Measurements from ENCODE around the gene ELF5. TPM values are rescaled to one million over a fixed set of nuclear protein-coding genes. Genes with fewer than 3 reads are reported as not detected.

Gene ELF5
- total and polyA plus RNA-seq, 4 donors: 0.06 to 0.37 (median 0.08) TPM; not detected in 1

- H3K4me1 ChIP-seq (ENCODE audit: control insufficient read depth in 4 of 4, insufficient read depth in 4 of 4, low read length in 3 of 4): no peaks in the 10 kb centered on the region
- H3K36me3 ChIP-seq (ENCODE audit: control insufficient read depth in 4 of 4, insufficient read depth in 3 of 4, low read depth in 1 of 4, low read length in 3 of 4): no peaks in the 10 kb centered on the region
- WGBS: 46% methylated on average over 1 of the region's 1 CpG
- no peaks in the 10 kb centered on the region for H3K27me3 ChIP-seq (ENCODE audit: control insufficient read depth in 4 of 4, insufficient read depth in 4 of 4, low read length in 3 of 4)
- DNase-seq (ENCODE audit: low spot score): no peak
- H3K9ac ChIP-seq (ENCODE audit: low read depth in 1 of 2, low read length in 2 of 2): no peak overlapping the region
- no peaks in the 10 kb centered on the region for H3K9me3 ChIP-seq (ENCODE audit: control insufficient read depth in 4 of 4, low read length in 3 of 4)
- TF ChIP-seq JUND (IDR thresholded peaks at IDR 0.05): no peak
- no peak for TF ChIP-seq SP1 (IDR thresholded peaks at IDR 0.05)
- no peak for TF ChIP-seq FOXA2 (IDR thresholded peaks at IDR 0.05)
- no peak for TF ChIP-seq ZBTB33 (IDR thresholded peaks at IDR 0.05)
- no peak for TF ChIP-seq RAD21 (IDR thresholded peaks at IDR 0.05)
- no peak for TF ChIP-seq HNF4A (conservative IDR thresholded peaks at IDR 0.05)
- TF ChIP-seq CTCF (IDR thresholded peaks at IDR 0.05; ENCODE audit: low read depth, low read length, missing input control): no peak
- no peak for TF ChIP-seq NR2F2 (IDR thresholded peaks at IDR 0.05)
- no peak for TF ChIP-seq HNF4G (IDR thresholded peaks at IDR 0.05)
- H3K27ac ChIP-seq (ENCODE audit: low read depth in 1 of 2, low read length in 2 of 2): no peak overlapping the region
- no peak overlapping the region for H3K4me3 ChIP-seq (ENCODE audit: low read depth in 1 of 3, low read length in 3 of 3)
These were observed 44.6 kb upstream of the ELF5 start for GRCh38 chr11:34558211-34558610.

GRCh38 chr11:34552270-34552669 is 38.7 kb upstream of the ELF5 start:
- no peak overlapping the region for H3K4me3 ChIP-seq (ENCODE audit: low read depth in 1 of 3, low read length in 3 of 3)
- no peak for DNase-seq (ENCODE audit: low spot score)
- TF ChIP-seq JUND (IDR thresholded peaks at IDR 0.05): no peak
- TF ChIP-seq EGR1 (IDR thresholded peaks at IDR 0.05; ENCODE audit: low read depth in 2 of 2): no peak
- no peak for TF ChIP-seq FOXA1 (IDR thresholded peaks at IDR 0.05)
- no peak for TF ChIP-seq FOXA2 (IDR thresholded peaks at IDR 0.05)
- no peak for TF ChIP-seq ATF3 (IDR thresholded peaks at IDR 0.05)
- no peak for TF ChIP-seq ZBTB33 (IDR thresholded peaks at IDR 0.05)
- no peak for TF ChIP-seq NR2F2 (IDR thresholded peaks at IDR 0.05)
- TF ChIP-seq CTCF (IDR thresholded peaks at IDR 0.05; ENCODE audit: low read depth, low read length, missing input control): no peak
- no peak for TF ChIP-seq TAF1 (conservative IDR thresholded peaks at IDR 0.05)
- no peak for TF ChIP-seq RXRA (IDR thresholded peaks at IDR 0.05)
- no peak for TF ChIP-seq YY1 (IDR thresholded peaks at IDR 0.05)
- TF ChIP-seq MAX (IDR thresholded peaks at IDR 0.05): no peak
- no peak for TF ChIP-seq REST (IDR thresholded peaks at IDR 0.05)
- no peak for TF ChIP-seq HNF4G (IDR thresholded peaks at IDR 0.05)
- TF ChIP-seq SP1 (IDR thresholded peaks at IDR 0.05): no peak
- TF ChIP-seq RAD21 (IDR thresholded peaks at IDR 0.05): no peak
- TF ChIP-seq GABPA (IDR thresholded peaks at IDR 0.05 in 1 of 2, conservative IDR thresholded peaks at IDR 0.05 in 1 of 2): no peak
- TF ChIP-seq HNF4A (conservative IDR thresholded peaks at IDR 0.05): no peak
- no peaks in the 10 kb centered on the region for H3K36me3 ChIP-seq (ENCODE audit: control insufficient read depth in 4 of 4, insufficient read depth in 3 of 4, low read depth in 1 of 4, low read length in 3 of 4)
- H3K9ac ChIP-seq (ENCODE audit: low read depth in 1 of 2, low read length in 2 of 2): no peak overlapping the region
- no peaks in the 10 kb centered on the region for H3K9me3 ChIP-seq (ENCODE audit: control insufficient read depth in 4 of 4, low read length in 3 of 4)
- no peaks in the 10 kb centered on the region for H3K27me3 ChIP-seq (ENCODE audit: control insufficient read depth in 4 of 4, insufficient read depth in 4 of 4, low read length in 3 of 4)
- H3K27ac ChIP-seq (ENCODE audit: low read depth in 1 of 2, low read length in 2 of 2): no peak overlapping the region
- H3K4me1 ChIP-seq (ENCODE audit: control insufficient read depth in 4 of 4, insufficient read depth in 4 of 4, low read length in 3 of 4): no peaks in the 10 kb centered on the region
- WGBS: 77% methylated on average over 3 of the region's 3 CpGs
